ENCODE measurements around the gene RAB11FIP4.

The RAB11FIP4 gene

GRCh38 chr17:31411707-31412285, 20.3 kb downstream of the RAB11FIP4 start:
- no peak for DNase-seq (ENCODE audit: low read depth)

GRCh38 chr17:31412511-31412910, 21.0 kb downstream of the RAB11FIP4 start:
- DNase-seq (ENCODE audit: low read depth) = no peak

- no peak for DNase-seq (ENCODE audit: low read depth)
These were observed 21.8 kb downstream of the RAB11FIP4 start for GRCh38 chr17:31413081-31413799.

GRCh38 chr17:31413874-31414549, 22.5 kb downstream of the RAB11FIP4 start:
- no peak for DNase-seq (ENCODE audit: low read depth)

GRCh38 chr17:31414550-31414918, 23.1 kb downstream of the RAB11FIP4 start:
- no peak for DNase-seq (ENCODE audit: low read depth)

GRCh38 chr17:31415004-31415454, 23.6 kb downstream of the RAB11FIP4 start:
- no peak for DNase-seq (ENCODE audit: low read depth)

- no peak for DNase-seq (ENCODE audit: low read depth)
These were observed 24.4 kb downstream of the RAB11FIP4 start for GRCh38 chr17:31415640-31416502.

GRCh38 chr17:31416503-31416923, 25.0 kb downstream of the RAB11FIP4 start:
- DNase-seq (ENCODE audit: low read depth) = no peak

- DNase-seq (ENCODE audit: low read depth) = no peak
These were observed 25.7 kb downstream of the RAB11FIP4 start for GRCh38 chr17:31417051-31417792.

GRCh38 chr17:31418773-31419350, 27.4 kb downstream of the RAB11FIP4 start:
- no peak for DNase-seq (ENCODE audit: low read depth)

GRCh38 chr17:31422443-31422842, 31.0 kb downstream of the RAB11FIP4 start:
- no peak for DNase-seq (ENCODE audit: low read depth)

- DNase-seq (ENCODE audit: low read depth) = no peak
These were observed 33.4 kb downstream of the RAB11FIP4 start for GRCh38 chr17:31424944-31425281.

GRCh38 chr17:31425282-31426040, 34.0 kb downstream of the RAB11FIP4 start:
- no peak for DNase-seq (ENCODE audit: low read depth)

- DNase-seq (ENCODE audit: low read depth) = no peak
These were observed 36.2 kb downstream of the RAB11FIP4 start for GRCh38 chr17:31427684-31428083.

- no peak for DNase-seq (ENCODE audit: low read depth)
These were observed 36.6 kb downstream of the RAB11FIP4 start for GRCh38 chr17:31428111-31428510.

- no peak for DNase-seq (ENCODE audit: low read depth)
These were observed 37.0 kb downstream of the RAB11FIP4 start for GRCh38 chr17:31428512-31428911.

GRCh38 chr17:31431098-31431851, 39.8 kb downstream of the RAB11FIP4 start:
- DNase-seq (ENCODE audit: low read depth) = no peak

- no peak for DNase-seq (ENCODE audit: low read depth)
These were observed 40.6 kb downstream of the RAB11FIP4 start for GRCh38 chr17:31431852-31432658.

Measured in stimulated activated CD8-positive, alpha-beta memory T cell treated with anti-CD3 and anti-CD28 coated beads, Interleukin-7, amount 100 ng/mL, for 24 hours (primary cell).